ENCODE data around the gene UBXN1. TPM values are rescaled to one million over a fixed set of nuclear protein-coding genes. Genes with fewer than 3 reads are reported as not detected.

UBXN1 gene
- total RNA-seq, 1 experiment from 2014 or later: 118 TPM

GRCh38 chr11:62665599-62666258 is 13.1 kb downstream of the UBXN1 start:
- no peak overlapping the region for H3K4ac ChIP-seq (ENCODE audit: low read depth, low read length)
- no peak overlapping the region for H3K56ac ChIP-seq (ENCODE audit: insufficient read length, low read depth, low read length)
- H3K23ac ChIP-seq (ENCODE audit: insufficient read length, low read depth, low read length): no peak overlapping the region
- Mint-ChIP-seq H3K27ac (peak overlapping the region; percentile 96 to 98 (median 97)), H3K4me1 (peaks cover 17 to 21% of the 10 kb centered on the region in 2 experiments), H3K4me3 (peak overlapping the region; percentile 94 to 99), H3K27me3 (ENCODE audit: low read depth) (no peaks in the 10 kb centered on the region; the same call in 1 of the 2 replicates), H3K36me3 (ENCODE audit: insufficient read depth in 1 of 3, low read depth in 3 of 3) (peaks cover 29 to 54% (median 29%) of the 10 kb centered on the region in 3 experiments), H3K9me3 (no peaks in the 10 kb centered on the region; a peak in 1 of 5 replicates)
- H2AFZ ChIP-seq (ENCODE audit: low read length): no peak overlapping the region
- no peak overlapping the region for H4K5ac ChIP-seq (ENCODE audit: insufficient read length, low read depth, low read length)
- peaks cover 2% of the 10 kb centered on the region; the same call in 1 of the 2 replicates for H3K4me1 ChIP-seq (ENCODE audit: insufficient read depth, low read length)
- DNase-seq: no peak
- no peaks in the 10 kb centered on the region for H3K9me3 ChIP-seq (ENCODE audit: control insufficient read depth, low read depth, low read length)
- TF ChIP-seq CTCF (conservative IDR thresholded peaks at IDR 0.05): no peak
- H2AK5ac ChIP-seq (ENCODE audit: insufficient read length, low read length): no peak overlapping the region
- H3K9ac ChIP-seq (ENCODE audit: extremely low read depth, insufficient read length, low read length): peak overlapping the region; percentile 95
- peaks cover 3% of the 10 kb centered on the region; the same call in 1 of the 2 replicates for H3K79me2 ChIP-seq (ENCODE audit: insufficient read depth, low read length)
- peak overlapping the region; percentile 49; the same call in 1 of the 2 replicates for H3K14ac ChIP-seq (ENCODE audit: insufficient read depth, low read length)
- H2BK15ac ChIP-seq (ENCODE audit: low read depth, low read length): no peak overlapping the region
- H2BK12ac ChIP-seq (ENCODE audit: insufficient read length, low read depth, low read length): no peak overlapping the region
- H3K23me2 ChIP-seq (ENCODE audit: insufficient read length, low read depth, low read length, poor library complexity, severe bottlenecking): peaks cover 14% of the 10 kb centered on the region
- H3K4me2 ChIP-seq (ENCODE audit: insufficient read depth, insufficient read length, low read length): peak overlapping the region; percentile 86
- H3K27me3 ChIP-seq (ENCODE audit: insufficient read depth, low read length): no peaks in the 10 kb centered on the region
- no peak overlapping the region for H3T11ph ChIP-seq (ENCODE audit: low read length)
- H3K79me1 ChIP-seq (ENCODE audit: insufficient read depth, low read depth, low read length, poor library complexity, severe bottlenecking): no peaks in the 10 kb centered on the region
- no peaks in the 10 kb centered on the region for H4K20me1 ChIP-seq (ENCODE audit: control insufficient read depth, insufficient read depth, insufficient read length)
- H2BK120ac ChIP-seq (ENCODE audit: low read depth, low read length, poor library complexity, severe bottlenecking): no peak overlapping the region
- H2BK5ac ChIP-seq (ENCODE audit: insufficient read length, low read length): no peak overlapping the region
- no CpG with 5 or more reads among the region's 39 CpGs for WGBS (ENCODE audit: extremely low coverage, insufficient read length, low lambda C conversion rate)
- H3K18ac ChIP-seq (ENCODE audit: insufficient read length, low read depth, low read length): peak overlapping the region; percentile 38
- no peak overlapping the region for H2BK20ac ChIP-seq (ENCODE audit: low read depth, low read length, poor library complexity, severe bottlenecking)
- H3K27ac ChIP-seq (ENCODE audit: insufficient read length, low read depth, low read length): no peak overlapping the region
- H4K8ac ChIP-seq (replicated peaks; ENCODE audit: insufficient read length, low read depth, low read length): no peak overlapping the region
- no peak overlapping the region for H4K91ac ChIP-seq (ENCODE audit: insufficient read length, low read depth, low read length)
